HG03045 (cell line): ENCODE data around the gene CHMP2A.
A peak's percentile ranks its signal among the peaks of the same experiment; 100 is the strongest.
"Not testable (repeated sequence)": the region's sequence is repeated elsewhere in the genome, so short reads cannot be mapped to it uniquely, and the experiment has no call there.

Experiments
- ATAC-seq: cut with Tn5 transposase; IDR thresholded peaks from one replicate; pipeline ENCODE4 v1.9.1; 2021; ENCODE audit warnings: mild to moderate bottlenecking, moderate library complexity; ENCODE audit not compliant: unreplicated experiment

CHMP2A gene

GRCh38 chr19:58554494-58555368, at the start of gene CHMP2A:
Gene CHMP2A, minus strand, starts transcription at chr19:58555105. Its CDS starts 893 bp downstream, at chr19:58554212.
- peak; percentile 29 for ATAC-seq

DNA sequence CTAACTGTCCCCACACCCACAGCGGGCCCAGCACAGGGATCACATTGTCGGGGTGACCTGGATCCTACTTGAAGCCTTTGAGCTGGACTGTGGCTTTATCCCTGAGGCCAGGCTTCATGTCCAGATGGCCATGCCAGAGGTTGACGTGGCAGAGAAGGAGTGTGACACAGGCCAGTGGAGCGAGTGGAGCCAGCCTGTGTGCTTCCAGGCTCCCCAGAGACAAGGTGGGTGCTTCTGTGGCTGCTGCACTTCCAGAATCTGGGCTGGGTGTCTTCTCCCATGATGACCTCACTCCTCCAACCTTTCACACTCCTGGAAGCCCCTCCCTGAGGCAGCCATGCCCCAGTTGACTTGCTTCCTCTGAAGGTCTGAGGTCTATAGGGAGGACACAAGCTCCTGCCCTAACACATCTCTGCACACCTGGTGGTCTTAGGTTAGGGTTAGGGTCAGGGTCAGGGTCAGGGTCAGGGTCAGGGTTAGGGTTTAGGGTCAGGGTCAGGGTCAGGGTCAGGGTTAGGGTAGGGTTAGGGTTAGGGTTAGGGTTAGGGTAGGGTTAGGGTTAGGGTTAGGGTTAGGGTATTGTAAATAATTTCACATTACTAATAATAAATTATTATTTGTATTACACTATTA, 31.3 kb upstream of the CHMP2A start:
- ATAC-seq: no peak

DNA sequence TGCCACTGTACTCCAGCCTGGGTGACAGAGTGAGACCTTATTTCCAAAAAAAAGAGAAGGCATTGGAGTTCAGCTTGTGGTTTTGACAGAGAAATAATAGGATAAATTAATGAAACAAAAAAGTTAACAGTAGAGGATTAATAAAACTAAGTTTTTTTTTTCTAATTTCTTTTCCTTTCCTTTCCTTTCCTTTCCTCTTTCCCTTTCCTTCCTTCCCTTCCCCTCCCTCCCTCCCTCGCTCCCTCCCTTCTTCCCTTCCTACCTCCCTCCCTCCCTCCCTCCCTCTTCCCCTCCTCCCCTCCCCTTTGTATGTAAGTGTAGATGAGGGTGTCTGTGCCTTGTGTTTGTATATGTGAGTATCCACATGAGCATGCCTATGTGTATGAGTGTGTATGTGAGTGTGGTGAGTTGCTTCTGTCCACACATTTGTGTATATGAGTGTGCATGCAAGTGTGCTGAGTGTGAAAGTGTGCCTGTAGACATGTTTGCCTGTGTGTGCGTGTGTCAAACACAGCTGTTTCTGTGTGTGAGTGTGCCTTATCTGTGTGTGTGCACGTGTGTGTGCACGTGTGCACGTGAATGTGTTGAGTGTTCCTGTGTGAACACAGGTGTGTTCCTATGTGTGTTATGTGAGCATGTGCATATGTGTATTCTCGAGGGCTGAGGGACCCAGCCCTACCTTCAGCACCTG, 30.7 kb upstream of the CHMP2A start:
- no peak for ATAC-seq

DNA sequence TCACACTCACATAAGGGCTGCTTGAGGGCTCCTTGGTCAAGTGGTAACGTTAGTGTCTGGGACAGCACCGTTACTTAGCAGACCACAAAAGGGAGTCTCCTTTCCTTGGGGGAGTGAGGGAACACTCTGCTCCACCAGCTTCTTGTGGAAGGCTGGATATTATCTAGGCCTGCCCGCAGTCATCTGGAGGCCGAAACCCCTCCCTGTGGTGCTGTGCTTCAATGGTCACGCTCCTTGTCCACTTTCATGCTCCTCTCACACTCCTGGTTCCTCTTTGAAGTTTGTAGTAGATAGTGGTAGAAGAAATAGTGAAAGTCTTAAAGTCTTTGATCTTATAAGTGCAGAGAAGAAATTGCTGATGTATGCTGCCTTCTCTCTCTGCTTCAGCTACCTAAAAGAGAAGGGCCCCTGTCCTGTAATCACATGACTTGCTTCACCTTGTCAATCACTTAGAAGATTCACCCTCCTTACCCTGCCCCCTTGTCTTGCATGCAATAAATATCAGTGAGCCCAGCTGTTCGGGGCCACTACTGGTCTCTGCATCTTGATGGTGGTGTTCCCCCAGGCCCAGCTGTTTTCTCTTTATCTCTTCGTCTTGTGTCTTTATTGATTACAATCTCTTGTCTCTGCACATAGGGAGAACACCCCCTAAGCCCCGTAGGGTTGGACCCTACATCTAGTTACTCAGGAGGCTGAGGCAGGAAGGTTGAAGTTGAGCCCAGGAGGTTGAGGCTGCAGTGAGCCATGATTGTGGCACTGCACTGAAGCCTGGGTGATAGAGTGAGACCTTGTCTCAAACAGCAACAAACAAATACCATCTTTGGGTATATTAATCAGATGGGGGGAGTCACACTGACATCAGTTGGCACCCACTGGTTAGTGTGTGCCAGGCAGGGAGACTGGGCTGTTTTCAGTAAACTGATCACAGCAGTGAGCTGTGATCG, 29.9 kb upstream of the CHMP2A start:
- no peak for ATAC-seq

DNA sequence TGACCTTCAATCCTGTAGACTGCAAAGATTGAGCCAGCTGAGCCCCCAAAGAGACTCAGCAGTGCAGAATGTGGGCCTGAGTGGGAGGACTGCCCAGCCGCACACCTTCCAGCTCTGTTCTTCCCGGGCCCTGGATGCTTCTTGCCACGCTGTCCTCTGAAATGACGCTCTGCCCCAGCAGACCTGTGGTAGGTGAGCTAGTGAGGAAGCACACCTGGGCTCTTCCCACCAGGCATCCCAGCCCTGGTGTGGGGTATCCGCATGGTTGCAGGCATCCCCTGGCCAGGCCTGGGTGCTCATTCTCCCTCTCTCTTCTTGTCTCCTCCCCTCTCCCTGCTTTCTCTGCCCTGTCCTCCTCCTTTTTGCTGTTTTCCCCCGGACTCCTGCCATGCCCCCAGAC, 28.1 kb upstream of the CHMP2A start:
- no peak for ATAC-seq

DNA sequence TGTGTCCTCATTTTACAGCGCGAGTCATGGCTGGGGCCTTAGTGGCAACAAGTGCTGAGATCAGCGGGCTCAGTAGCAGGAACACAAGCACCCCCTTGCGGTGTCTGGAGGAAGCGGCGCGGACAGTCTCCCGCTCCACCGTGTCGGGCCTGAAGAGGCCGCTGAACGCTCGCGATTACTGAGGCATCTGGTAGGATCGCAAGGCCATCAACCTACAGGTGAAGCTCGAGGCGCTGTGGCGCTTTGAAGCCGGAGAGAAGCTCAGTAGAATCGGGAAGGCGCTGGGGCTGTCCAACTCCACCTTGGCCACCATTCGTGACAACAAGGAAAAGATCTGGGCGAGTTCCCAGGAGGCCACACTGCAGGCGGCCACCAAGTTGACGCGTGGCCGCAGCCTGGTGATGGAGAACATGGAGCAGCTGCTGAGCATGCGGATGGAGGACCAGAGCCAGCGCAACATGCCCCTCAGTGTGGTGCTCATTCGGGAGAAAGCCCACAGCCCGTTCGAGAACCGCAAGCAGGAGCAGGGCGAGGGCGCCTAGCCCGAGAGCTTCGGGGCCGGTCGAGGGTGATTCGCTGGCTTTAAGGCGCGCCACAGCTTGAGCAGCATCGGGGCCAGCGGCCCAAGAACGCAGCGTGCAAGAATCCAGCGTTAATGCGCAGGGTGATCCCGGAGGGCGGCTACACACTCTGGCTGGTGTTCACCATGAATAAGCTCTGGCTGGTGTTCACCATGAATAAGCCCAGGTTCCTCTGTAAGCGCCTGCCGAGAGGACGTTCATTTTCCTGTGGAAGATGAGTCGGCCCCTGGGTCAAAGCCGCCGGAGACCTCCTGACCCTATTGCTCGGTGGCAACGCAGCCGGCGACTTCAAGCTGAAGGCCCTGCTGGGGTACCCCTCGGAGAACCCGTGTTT, 26.6 kb upstream of the CHMP2A start:
- ATAC-seq: no peak

- no peak for ATAC-seq
Measured at GRCh38 chr19:58579473-58580142, 24.7 kb upstream of the CHMP2A start.

DNA sequence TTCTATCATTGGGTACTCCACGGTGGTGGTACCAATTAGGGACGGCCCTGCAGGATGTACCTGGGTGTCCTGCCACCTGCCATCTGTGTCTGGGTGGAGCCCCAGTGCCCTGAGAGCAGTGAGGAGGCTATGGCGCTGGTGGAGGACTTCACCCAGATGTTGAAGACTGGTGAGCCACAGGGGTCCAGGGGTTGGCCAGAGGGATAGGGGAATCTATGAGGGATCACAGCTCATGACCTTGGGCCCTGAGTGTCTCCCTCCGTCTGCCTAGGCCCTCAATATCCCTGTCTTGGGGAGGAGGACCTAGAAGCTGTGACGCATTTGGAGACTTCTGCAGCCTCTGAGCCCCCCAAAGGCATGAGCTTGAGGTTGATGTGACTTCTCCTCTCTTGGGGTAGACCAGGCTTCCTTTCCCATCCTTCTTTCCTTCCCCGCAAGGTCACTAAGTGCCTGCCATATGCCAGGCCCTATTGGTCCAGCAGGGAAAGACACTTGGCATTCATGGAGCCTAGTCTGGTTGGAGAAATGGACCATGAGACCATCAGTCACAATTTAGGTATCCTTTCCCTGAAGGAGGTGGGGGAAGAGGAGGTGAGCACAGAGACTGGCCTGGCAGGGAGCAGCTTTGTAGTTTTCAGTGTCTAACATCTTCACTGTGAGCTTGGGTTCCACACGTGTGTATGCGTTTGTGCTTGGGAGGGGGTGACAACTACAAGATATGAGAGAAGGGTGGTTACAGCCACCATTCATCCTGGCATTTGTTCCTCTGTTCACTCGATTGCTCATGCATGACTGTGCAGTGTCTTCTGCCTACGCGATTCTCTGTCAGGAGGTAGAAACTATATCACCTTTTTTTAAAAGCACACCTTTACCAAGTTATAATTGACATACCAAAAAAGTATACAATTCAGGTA, 23.4 kb upstream of the CHMP2A start:
- ATAC-seq: no peak

DNA sequence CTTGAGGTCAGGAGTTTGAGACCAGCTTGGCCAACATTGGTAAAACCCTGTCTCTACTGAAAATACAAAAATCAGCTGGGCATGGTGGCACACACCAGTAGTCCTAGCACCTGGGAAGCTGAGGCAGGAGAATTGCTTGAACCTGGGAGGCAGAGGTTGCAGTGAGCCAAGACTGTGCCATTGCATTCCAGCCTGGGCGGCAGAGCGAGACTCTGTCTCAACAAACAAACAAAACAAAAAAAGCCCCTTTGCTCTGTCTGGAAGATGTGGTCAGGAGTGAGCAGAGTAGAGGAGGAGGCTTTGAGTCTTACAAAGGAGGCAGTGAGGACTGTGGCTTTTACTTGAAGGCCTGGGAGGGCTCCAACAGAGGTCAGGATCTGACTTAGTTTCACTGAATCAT, 22.7 kb upstream of the CHMP2A start:
- not testable (repeated sequence) for ATAC-seq

DNA sequence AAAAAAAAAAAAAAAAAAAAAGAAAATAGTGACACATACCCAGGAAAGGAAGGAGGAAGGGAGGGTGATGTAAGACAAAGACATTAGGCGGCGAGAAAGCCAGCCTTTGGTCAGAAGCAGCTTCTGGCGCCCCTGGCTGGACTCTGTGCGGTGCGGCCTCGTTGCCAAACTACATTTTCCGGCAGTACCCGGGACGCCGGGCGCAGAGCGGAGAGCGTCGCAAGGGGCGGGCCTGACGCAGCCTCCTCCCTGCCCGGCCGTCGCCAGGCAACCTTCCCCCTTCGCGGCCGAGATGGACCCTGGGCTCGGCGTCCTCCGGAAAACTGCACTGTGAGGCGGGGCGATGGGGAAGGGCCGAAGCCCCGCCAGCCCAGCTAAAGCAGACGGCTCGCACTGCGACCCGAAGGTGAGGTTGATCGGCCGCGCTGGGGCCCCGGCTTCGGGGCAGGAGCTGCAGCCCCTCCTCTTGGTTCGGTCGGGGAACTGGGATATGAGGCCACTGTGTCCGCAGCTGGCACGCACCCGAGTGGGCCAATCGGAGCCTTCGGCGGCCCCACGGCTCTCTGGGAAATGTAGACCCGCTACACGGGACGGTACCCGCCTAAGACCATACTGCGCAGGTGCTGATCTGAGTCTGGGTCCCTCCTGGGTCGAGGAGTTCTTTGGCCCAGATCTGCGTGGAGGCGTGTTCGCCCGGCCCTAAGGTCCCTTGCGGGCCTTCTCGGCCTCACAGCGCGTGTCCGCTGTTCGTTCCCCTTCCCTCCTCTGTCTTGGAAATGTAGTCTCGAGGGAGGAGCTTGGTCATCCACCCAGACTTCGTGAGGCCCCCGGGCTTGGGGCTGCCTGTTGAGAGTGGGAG, 20.5 kb upstream of the CHMP2A start:
- peak; percentile 40 for ATAC-seq

DNA sequence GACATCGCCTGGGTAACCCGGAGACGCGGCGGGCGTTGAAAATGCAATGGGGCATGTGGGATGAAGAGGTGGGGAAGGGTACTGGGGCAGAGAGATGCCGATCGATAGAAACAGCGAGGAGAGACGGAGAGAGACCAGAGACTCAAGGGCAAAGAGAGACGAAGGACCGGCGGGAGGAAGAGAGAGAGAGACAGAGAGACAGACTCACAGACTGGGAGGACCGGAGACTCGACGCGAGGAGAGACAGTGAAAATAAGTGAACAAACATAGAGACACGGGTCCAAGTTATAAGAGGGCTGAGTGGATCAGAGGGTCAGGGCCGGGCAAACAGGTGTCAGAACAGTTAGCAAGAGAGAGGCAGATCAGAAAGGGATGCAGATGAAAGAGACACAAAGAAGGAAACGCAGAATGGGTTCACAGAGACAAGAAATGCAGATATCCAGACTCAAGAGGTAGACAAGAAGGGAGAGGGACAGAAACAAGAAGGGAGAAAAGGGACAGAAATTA, 18.8 kb upstream of the CHMP2A start:
- ATAC-seq: no peak

DNA sequence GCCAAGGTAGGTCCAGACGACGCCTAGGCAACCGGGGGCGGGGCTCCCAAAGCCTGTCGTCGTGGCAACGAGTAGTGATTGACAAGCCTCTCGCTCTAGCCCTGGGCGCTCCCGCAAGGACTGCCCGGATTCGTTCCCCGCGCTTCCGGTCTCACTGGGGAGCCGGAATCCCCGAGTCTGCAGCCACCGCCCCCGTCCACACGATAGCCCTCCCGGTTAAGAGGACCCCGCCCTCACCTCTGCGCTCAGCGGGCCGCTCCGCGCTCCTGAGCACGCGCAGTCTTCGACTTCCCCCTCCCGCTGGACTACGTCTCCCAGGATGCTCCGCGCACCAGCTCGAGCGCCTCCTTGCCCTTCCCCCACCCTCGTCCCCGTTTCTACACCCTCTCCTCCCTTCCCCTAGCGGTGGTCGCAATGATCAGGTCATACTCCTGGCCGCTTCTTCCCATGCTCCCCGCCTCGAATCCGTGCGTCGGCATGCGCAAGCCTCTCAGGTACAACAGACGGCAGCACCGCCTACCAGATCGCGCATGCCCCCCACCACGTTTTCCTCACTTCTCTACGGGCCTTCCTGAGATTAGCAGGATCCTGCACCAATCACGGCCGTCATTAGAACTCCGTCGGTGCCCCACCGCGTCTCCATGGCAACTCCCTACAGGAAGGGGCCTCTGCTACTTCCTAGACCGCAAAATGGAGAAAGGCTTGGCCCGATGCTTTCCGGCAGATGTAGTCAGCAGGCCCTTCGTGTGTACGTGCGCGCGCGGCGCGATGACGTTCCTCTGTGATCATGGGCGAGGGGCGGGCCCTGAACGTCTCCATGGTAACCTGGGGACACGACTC, 18.1 kb upstream of the CHMP2A start, which contains the start of gene MZF1:
MZF1 (minus strand) TSS at position 518 of the 840 bp plus-strand sequence. CDS start 1,946 bp downstream, outside the sequence.
- peak; percentile 60 for ATAC-seq

- ATAC-seq: no peak
Measured at GRCh38 chr19:58572026-58572817, 17.3 kb upstream of the CHMP2A start.

DNA sequence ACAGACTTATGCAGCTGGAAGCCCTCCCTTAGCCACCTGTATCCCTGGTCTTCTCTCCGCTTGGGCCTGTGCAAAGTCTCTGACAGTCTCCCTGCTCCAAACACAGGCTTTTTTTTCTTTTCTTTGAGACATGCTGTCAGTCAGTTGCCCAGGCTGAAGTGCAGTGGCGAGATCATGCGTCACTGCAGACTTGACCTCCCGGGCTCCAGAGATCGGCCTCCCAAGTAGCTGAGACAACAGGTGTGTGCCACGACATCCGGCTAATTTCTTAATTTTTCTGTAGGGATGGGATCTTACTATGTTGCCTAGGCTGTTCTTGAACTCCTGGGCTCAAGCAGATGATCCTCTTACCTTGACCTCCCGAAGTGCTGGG, 16.7 kb upstream of the CHMP2A start:
- ATAC-seq: no peak
